Measurements from ENCODE around the gene PRUNE2. TPM values are rescaled to one million over a fixed set of nuclear protein-coding genes. Genes with fewer than 3 reads are reported as not detected.
"Not testable (repeated sequence)": the region's sequence is repeated elsewhere in the genome, so short reads cannot be mapped to it uniquely, and the experiment has no call there.

PRUNE2 gene, protein sequence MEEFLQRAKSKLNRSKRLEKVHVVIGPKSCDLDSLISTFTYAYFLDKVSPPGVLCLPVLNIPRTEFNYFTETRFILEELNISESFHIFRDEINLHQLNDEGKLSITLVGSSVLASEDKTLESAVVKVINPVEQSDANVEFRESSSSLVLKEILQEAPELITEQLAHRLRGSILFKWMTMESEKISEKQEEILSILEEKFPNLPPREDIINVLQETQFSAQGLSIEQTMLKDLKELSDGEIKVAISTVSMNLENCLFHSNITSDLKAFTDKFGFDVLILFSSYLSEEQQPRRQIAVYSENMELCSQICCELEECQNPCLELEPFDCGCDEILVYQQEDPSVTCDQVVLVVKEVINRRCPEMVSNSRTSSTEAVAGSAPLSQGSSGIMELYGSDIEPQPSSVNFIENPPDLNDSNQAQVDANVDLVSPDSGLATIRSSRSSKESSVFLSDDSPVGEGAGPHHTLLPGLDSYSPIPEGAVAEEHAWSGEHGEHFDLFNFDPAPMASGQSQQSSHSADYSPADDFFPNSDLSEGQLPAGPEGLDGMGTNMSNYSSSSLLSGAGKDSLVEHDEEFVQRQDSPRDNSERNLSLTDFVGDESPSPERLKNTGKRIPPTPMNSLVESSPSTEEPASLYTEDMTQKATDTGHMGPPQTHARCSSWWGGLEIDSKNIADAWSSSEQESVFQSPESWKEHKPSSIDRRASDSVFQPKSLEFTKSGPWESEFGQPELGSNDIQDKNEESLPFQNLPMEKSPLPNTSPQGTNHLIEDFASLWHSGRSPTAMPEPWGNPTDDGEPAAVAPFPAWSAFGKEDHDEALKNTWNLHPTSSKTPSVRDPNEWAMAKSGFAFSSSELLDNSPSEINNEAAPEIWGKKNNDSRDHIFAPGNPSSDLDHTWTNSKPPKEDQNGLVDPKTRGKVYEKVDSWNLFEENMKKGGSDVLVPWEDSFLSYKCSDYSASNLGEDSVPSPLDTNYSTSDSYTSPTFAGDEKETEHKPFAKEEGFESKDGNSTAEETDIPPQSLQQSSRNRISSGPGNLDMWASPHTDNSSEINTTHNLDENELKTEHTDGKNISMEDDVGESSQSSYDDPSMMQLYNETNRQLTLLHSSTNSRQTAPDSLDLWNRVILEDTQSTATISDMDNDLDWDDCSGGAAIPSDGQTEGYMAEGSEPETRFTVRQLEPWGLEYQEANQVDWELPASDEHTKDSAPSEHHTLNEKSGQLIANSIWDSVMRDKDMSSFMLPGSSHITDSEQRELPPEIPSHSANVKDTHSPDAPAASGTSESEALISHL (N-terminal part only)
- total RNA-seq, result under 1 TPM; 0.24 to 0.43 TPM

DNA sequence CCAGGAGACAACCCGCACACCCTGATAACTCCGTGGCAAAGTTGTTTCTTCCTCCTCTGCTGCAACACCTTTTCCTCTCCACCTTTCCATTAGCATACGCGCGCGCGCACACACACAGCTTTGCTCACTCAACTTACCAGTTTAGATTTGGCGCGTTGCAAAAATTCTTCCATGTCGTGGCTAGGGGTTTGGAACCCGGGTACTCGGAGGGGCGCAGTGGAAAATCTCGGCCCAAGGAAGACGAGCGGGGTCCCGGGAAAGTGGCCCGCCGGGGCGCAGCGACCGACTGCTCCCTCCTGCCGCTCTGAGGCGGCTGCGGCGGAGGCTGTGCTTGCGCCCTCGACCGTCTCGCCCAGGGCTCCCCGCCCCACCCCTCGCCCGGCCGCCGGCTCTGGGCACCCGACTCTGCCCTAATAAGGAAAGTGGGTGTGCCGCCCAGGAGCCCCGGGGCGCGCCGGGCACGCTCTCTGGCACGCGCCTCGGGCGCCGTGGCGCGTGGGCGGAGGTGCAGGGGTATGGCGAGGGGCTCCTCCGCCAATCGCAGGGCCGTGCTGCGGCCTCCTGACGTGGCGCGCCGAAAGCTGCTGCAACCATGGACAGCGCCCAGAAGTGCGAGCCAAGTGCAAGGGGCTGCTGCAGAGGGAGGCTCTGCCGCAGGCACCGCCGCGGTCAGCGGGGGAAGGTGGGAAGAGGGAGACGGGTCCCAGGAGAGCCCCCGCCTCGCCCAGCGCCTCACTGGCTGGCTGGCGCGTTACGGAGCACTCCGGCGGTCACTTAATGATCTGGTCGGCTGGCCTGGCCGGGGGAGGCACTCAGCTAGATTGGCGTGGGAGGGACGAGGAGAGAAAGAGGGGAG, at the start of gene PRUNE2:
PRUNE2 (minus strand) TSS at position 324 of the 856 bp plus-strand sequence; CDS start at position 173, 151 bp downstream.
- DNase-seq, result peak; percentile 47
- ChIA-PET CTCF (interaction anchor here (0.6 kb wide), 1 partner anchor 512 kb away, joined by 3 read pairs; the partner anchor contains the start of gene RFK), POLR2A (no interaction called here)
- Mint-ChIP-seq H3K9me3 (no peaks in the 10 kb centered on the region), H3K27ac (no peak within 1 kb of the TSS), H3K4me3 (no peak within 1 kb of the TSS), H3K27me3 (peaks cover 35% of the 10 kb centered on the region), H3K36me3 (no peaks in the 10 kb centered on the region), H3K4me1 (ENCODE audit: low read depth) (peaks cover 2% of the 10 kb centered on the region)
- intact Hi-C loops (cut with micrococcal nuclease), result no loop called here

GRCh38 chr9:76955406-76955805, 49.5 kb upstream of the PRUNE2 start:
- DNase-seq; H3K4me3 Mint-ChIP-seq; H3K27ac Mint-ChIP-seq; H3K9me3 Mint-ChIP-seq; POLR2A ChIA-PET; H3K4me1 Mint-ChIP-seq (ENCODE audit: low read depth); H3K36me3 Mint-ChIP-seq; H3K27me3 Mint-ChIP-seq; CTCF ChIA-PET; intact Hi-C loops (cut with micrococcal nuclease): not testable (repeated sequence)

DNA sequence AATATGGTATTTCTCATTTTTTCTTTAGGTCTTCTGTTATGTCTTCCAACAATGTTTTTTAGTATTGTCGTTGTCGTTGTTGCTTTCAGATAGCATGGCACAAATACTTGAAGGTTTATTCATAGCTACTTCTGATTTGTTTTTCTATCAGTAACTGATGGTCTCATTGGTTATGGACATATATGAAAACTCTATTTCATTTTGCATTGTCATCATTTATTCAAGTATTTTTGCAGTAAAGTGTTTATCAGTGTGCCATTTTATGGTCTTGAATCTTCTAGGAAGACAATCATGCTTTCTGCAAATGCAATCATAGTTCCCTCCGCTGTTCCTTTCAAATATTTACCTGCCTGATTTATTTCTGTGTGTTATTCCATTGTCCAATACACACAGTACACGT, 44.0 kb upstream of the PRUNE2 start:
- intact Hi-C loops (cut with micrococcal nuclease), result no loop called here
- ChIA-PET CTCF (no interaction called here), POLR2A (no interaction called here)

DNA sequence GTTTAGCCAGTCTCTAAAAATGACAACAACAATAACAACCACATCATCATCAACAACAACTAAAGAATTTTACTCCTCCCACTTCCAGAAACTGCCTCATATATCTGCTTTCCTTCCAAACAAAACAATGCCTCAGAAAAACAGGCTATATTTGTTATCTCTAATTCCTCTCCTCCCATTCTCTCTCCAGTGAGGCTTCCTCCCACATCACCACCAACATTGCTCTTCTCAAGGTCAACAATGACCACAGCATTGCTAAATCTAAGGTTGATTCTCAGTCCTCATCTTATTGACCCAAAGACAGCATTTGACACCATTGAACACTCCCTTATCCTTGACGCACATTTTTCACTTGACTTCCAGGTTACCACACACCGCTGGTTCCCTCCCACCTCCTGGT, 38.1 kb upstream of the PRUNE2 start:
- Mint-ChIP-seq H3K27ac (no peak overlapping the region), H3K4me3 (no peak overlapping the region), H3K9me3 (no peaks in the 10 kb centered on the region), H3K36me3 (no peaks in the 10 kb centered on the region), H3K27me3 (no peaks in the 10 kb centered on the region), H3K4me1 (ENCODE audit: low read depth) (no peaks in the 10 kb centered on the region)
- no peak for DNase-seq
- ChIA-PET POLR2A (no interaction called here), CTCF (no interaction called here)
- intact Hi-C loops (cut with micrococcal nuclease), result no loop called here

More for the DNA sequence above, 44.0 kb upstream of the PRUNE2 start:
- Mint-ChIP-seq H3K4me1 (ENCODE audit: low read depth) (no peaks in the 10 kb centered on the region), H3K36me3 (no peaks in the 10 kb centered on the region), H3K9me3 (no peaks in the 10 kb centered on the region), H3K4me3 (no peak overlapping the region), H3K27ac (no peak overlapping the region), H3K27me3 (peaks cover 2% of the 10 kb centered on the region)
- DNase-seq, result no peak

- Mint-ChIP-seq H3K4me3 (no peak overlapping the region), H3K27me3 (no peaks in the 10 kb centered on the region), H3K9me3 (no peaks in the 10 kb centered on the region), H3K4me1 (ENCODE audit: low read depth) (no peaks in the 10 kb centered on the region), H3K36me3 (no peaks in the 10 kb centered on the region), H3K27ac (no peak overlapping the region)
- CTCF ChIA-PET, result no interaction called here
- POLR2A ChIA-PET, result no interaction called here
- intact Hi-C loops (cut with micrococcal nuclease), result no loop called here
- DNase-seq, result no peak
Measured at GRCh38 chr9:76943054-76943453, 37.1 kb upstream of the PRUNE2 start.

DNA sequence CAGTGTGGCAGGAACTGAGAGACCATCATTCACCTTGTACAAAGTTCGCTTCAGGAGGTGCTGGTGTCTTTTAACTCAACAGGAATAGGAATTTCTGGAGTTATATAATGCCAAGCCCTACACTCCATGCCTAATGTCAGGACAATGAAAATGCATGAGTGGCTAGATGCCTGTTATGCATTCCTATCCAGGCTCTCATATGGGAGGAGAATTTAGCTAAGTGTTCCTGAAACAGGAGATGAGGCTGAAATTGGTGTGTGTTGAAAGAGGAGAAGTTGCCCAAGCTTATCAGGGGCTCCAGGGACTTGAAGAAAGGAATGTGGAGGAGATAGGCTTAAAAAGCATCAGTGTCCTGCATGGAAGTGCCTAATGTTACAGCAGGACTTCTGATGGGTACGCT, 26.8 kb upstream of the PRUNE2 start:
- intact Hi-C loops (cut with micrococcal nuclease), result no loop called here
- Mint-ChIP-seq H3K9me3 (no peaks in the 10 kb centered on the region), H3K36me3 (no peaks in the 10 kb centered on the region), H3K4me1 (ENCODE audit: low read depth) (no peaks in the 10 kb centered on the region), H3K27ac (no peak overlapping the region), H3K27me3 (peaks cover 2% of the 10 kb centered on the region), H3K4me3 (no peak overlapping the region)
- DNase-seq, result no peak
- POLR2A ChIA-PET, result no interaction called here
- CTCF ChIA-PET, result no interaction called here

GRCh38 chr9:76932265-76932664, 26.4 kb upstream of the PRUNE2 start:
- H3K4me3 Mint-ChIP-seq, result no peak overlapping the region
- H3K9me3 Mint-ChIP-seq, result no peaks in the 10 kb centered on the region
- no peaks in the 10 kb centered on the region for H3K36me3 Mint-ChIP-seq
- ChIA-PET CTCF (no interaction called here), POLR2A (no interaction called here)
- no peak overlapping the region for H3K27ac Mint-ChIP-seq
- no peak for DNase-seq
- peaks cover 2% of the 10 kb centered on the region for H3K27me3 Mint-ChIP-seq
- intact Hi-C loops (cut with micrococcal nuclease), result no loop called here
- no peaks in the 10 kb centered on the region for H3K4me1 Mint-ChIP-seq (ENCODE audit: low read depth)

DNA sequence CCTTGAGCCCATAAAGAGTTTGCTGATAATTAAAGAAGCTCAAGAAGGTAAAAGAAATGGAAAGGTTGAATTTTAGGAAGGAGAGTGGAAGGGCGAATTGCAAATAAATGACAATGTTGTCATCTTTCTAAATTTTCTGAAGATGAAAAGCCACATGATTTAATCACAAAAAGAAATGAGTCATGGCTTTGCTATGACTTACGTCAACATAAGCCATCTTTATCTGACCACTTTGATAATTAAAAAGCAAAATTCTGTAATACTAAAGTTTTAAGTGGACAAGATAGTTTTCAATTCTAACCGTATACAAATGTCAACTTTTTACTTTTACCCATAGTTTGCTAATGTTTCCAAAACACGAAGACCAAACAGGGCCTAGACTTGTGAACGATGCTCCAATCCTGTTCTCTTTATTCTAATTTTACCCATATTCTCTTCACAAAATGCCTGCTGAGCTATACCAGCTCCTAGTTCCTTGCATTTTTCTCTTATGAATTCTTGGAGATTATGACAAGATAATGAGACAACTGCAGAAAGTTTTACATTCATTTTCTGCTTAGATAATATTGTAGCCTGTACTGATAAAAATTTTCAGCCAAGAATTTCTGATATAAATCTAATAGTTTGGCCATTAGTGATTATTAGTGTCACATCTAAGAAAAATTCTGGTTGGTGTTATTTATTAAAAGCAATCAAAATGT, 21.8 kb upstream of the PRUNE2 start:
- CTCF ChIA-PET, result no interaction called here
- no peak overlapping the region for H3K27ac Mint-ChIP-seq
- no peaks in the 10 kb centered on the region for H3K4me1 Mint-ChIP-seq (ENCODE audit: low read depth)

GRCh38 chr9:76926846-76927245, 20.9 kb upstream of the PRUNE2 start:
- ChIA-PET CTCF (no interaction called here), POLR2A (no interaction called here)
- H3K27me3 Mint-ChIP-seq, result no peaks in the 10 kb centered on the region
- no peaks in the 10 kb centered on the region for H3K4me1 Mint-ChIP-seq (ENCODE audit: low read depth)
- H3K36me3 Mint-ChIP-seq, result no peaks in the 10 kb centered on the region
- H3K27ac Mint-ChIP-seq, result no peak overlapping the region
- no peak for DNase-seq
- intact Hi-C loops (cut with micrococcal nuclease), result no loop called here
- H3K9me3 Mint-ChIP-seq, result no peaks in the 10 kb centered on the region
- H3K4me3 Mint-ChIP-seq, result no peak overlapping the region

More for the DNA sequence above, 21.8 kb upstream of the PRUNE2 start:
- Mint-ChIP-seq H3K36me3 (no peaks in the 10 kb centered on the region), H3K4me3 (no peak overlapping the region), H3K9me3 (no peaks in the 10 kb centered on the region), H3K27me3 (peaks cover 2% of the 10 kb centered on the region)
- no peak for DNase-seq
- intact Hi-C loops (cut with micrococcal nuclease), result no loop called here
- POLR2A ChIA-PET, result no interaction called here

DNA sequence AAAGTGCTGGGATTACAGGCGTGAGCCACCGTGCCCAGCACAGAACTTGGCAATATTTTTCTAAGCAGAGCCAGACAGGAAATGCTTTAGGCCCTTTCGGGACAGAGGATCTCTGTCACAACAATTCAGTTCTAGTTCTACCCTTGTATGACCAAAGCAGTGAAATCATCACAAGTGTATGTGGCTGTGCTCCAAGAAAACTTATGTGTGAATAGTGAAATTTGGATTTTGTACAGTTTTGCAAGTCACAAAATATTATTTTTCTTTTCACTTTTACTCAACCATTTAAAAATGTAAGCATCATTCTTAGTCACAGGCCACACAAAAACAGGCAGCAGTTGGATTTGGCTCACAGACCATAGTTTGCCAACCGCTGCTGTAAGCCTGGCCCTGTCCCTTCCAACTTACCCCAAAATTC, 20.4 kb upstream of the PRUNE2 start:
- Mint-ChIP-seq H3K36me3 (no peaks in the 10 kb centered on the region), H3K4me1 (ENCODE audit: low read depth) (no peaks in the 10 kb centered on the region), H3K27ac (no peak overlapping the region), H3K4me3 (no peak overlapping the region), H3K9me3 (no peaks in the 10 kb centered on the region), H3K27me3 (no peaks in the 10 kb centered on the region)
- intact Hi-C loops (cut with micrococcal nuclease), result no loop called here
- ChIA-PET CTCF (no interaction called here), POLR2A (no interaction called here)
- no peak for DNase-seq

GRCh38 chr9:76921165-76921564, 15.3 kb upstream of the PRUNE2 start:
- Mint-ChIP-seq H3K4me1 (ENCODE audit: low read depth) (no peaks in the 10 kb centered on the region), H3K9me3 (no peaks in the 10 kb centered on the region), H3K4me3 (no peak overlapping the region), H3K36me3 (no peaks in the 10 kb centered on the region), H3K27ac (no peak overlapping the region), H3K27me3 (no peaks in the 10 kb centered on the region)
- intact Hi-C loops (cut with micrococcal nuclease), result no loop called here
- no peak for DNase-seq
- ChIA-PET POLR2A (no interaction called here), CTCF (no interaction called here)

All from activated CD4-positive, alpha-beta memory T cell treated with anti-CD3 and anti-CD28 coated beads for 36 hours (primary cell).